ENCODE measurements around the gene PLXNA4. TPM values are rescaled to one million over a fixed set of nuclear protein-coding genes. Genes with fewer than 3 reads are reported as not detected.

Gene PLXNA4
- total and polyA plus RNA-seq, 9 of the 15 experiments (the other 6 are each of a cell fraction or from before 2014, with no cell fraction given) = under 0.01 to 0.09 TPM; not detected in 7

DNA sequence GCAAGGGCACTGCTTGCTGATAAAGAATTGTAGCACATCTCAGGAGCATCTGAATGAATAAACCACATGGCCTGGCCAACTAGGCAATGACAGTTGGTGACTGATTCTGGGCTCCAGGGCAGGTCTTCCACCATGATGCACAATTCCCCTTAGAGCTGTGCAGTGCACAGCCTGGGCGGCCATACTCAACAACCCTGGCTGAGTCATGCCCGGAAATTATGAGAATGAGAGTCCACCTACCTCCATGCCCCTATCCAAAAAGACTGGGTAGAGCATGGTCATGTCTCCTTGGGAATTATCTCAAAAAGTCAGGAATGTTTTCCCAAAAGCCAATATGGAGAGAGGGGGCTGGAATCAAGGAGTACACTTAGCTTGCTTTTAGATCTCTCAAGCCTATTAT is 425.6 kb downstream of the PLXNA4 start (continued):
- TF ChIP-seq ZNF695 (CRISPR knock-in tag; IDR thresholded peaks at IDR 0.05) = no peak

DNA sequence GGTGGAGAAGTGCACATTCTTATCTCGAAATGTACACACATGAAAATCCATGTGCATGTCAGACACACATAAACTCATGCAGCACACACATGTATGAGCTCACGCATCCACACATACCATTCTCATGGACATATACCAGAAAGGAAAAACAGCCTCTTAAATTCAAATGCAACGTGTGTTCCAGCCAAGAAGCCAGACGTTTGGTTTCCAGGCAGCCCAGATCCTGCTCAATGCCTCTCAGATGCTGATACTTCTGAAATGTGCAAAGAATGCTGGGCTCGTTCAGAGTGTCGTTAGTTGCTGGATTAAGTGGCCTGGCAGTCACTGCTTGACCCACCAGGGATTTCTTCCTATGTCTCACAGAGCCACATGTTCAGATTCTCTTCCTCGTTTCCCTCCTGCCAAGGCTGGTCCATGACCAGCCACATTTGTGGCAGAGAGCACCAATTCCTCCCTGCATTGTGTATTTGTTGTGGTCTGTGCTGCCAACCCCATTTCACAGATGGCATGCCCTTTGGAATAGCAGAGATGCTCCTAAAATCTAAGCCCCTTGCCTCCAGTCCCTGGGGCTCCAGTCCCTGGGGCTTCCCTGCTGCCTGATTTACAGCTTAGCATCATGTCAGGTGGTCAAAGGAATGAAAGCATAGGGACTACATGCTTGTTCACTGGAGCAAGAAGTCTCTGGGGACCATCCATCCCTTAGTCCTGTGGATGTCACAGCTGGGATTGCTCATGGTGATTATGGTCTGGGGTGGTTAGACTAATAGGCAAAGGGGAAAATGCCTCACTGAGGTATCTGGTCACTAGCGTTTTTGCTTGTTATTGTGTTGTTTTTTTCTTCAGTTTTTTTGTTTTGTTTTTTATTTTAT is 426.6 kb downstream of the PLXNA4 start:
- Histone ChIP-seq H3K36me3 (ENCODE audit: control insufficient read depth, insufficient read depth, low read length) (no peaks in the 10 kb centered on the region), H3K4me1 (replicated peaks in 1 of 2; ENCODE audit: control insufficient read depth in 2 of 2, insufficient read depth in 2 of 2, low read length in 2 of 2) (no peaks in the 10 kb centered on the region), H3K27me3 (ENCODE audit: control insufficient read depth in 2 of 2, insufficient read depth in 2 of 2, low read length in 2 of 2) (peaks cover 14 to 37% of the 10 kb centered on the region in 2 experiments; a peak in 3 of 5 replicates), H3K9ac (ENCODE audit: insufficient read depth in 1 of 2, low read depth in 2 of 2, low read length in 2 of 2) (no peak overlapping the region), H3K27ac (ENCODE audit: extremely low read depth, low read depth, low read length) (no peak overlapping the region), H3K9me1 (ENCODE audit: control insufficient read depth, insufficient read depth, low read length) (no peaks in the 10 kb centered on the region), H2AFZ (ENCODE audit: low read depth, low read length) (no peak overlapping the region), H3K4me2 (ENCODE audit: insufficient read depth, low read length) (no peak overlapping the region), H3K9me3 (replicated peaks; ENCODE audit: control insufficient read depth, insufficient read depth, low read depth, low read length) (no peaks in the 10 kb centered on the region), H3K4me3 (no peak overlapping the region), H4K20me1 (replicated peaks; ENCODE audit: control insufficient read depth, insufficient read depth, low read length) (no peaks in the 10 kb centered on the region; the same call in 1 of the 2 replicates), H3K79me2 (ENCODE audit: control insufficient read depth, insufficient read depth, low read length) (no peaks in the 10 kb centered on the region)
- BruUV-seq (replicated peaks) = no TSS peak
- FAIRE-seq (no peak), ATAC-seq (no peak), DNase-seq (ENCODE audit: extremely low read depth in 1 of 4, low spot score in 3 of 4) (no peak)
- WGBS (ENCODE audit: insufficient coverage, low coverage, missing lambda C conversion rate) = 1% methylated on average over 8 of the region's 8 CpGs
- CTCF ChIA-PET (ENCODE audit: low intra/inter-chr PET ratio) = no interaction called here
- POLR2A ChIA-PET = interaction anchor here (1.1 kb wide), 1 partner anchor 11 kb away, joined by 7 read pairs; no protein-coding TSS in a partner anchor
- in situ Hi-C loops (cut with MboI) (no loop called here), intact Hi-C loops (cut with micrococcal nuclease) (loop anchor here (10.0 kb wide), 1 partner anchor 205 kb away; no protein-coding TSS in a partner anchor)
- no peak for TF ChIP-seq CBX5 (IDR thresholded peaks at IDR 0.05; ENCODE audit: borderline replicate concordance, low read depth)
- no peak for TF ChIP-seq RBM34 (IDR thresholded peaks at IDR 0.05; ENCODE audit: borderline replicate concordance, insufficient read depth, low read length)
- TF ChIP-seq BCOR (IDR thresholded peaks at IDR 0.05) = no peak
- TF ChIP-seq TEAD2 (tag; IDR thresholded peaks at IDR 0.05) = no peak
- TF ChIP-seq, protein P1, sequence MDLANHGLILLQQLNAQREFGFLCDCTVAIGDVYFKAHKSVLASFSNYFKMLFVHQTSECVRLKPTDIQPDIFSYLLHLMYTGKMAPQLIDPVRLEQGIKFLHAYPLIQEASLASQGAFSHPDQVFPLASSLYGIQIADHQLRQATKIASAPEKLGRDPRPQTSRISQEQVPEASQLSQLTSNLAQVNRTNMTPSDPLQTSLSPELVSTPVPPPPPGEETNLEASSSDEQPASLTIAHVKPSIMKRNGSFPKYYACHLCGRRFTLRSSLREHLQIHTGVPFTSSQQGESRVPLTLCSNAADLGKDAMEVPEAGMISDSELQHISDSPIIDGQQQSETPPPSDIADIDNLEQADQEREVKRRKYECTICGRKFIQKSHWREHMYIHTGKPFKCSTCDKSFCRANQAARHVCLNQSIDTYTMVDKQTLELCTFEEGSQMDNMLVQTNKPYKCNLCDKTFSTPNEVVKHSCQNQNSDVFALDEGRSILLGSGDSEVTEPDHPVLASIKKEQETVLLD (IDR thresholded peaks at IDR 0.05) = no peak
- TF ChIP-seq, protein P2, sequence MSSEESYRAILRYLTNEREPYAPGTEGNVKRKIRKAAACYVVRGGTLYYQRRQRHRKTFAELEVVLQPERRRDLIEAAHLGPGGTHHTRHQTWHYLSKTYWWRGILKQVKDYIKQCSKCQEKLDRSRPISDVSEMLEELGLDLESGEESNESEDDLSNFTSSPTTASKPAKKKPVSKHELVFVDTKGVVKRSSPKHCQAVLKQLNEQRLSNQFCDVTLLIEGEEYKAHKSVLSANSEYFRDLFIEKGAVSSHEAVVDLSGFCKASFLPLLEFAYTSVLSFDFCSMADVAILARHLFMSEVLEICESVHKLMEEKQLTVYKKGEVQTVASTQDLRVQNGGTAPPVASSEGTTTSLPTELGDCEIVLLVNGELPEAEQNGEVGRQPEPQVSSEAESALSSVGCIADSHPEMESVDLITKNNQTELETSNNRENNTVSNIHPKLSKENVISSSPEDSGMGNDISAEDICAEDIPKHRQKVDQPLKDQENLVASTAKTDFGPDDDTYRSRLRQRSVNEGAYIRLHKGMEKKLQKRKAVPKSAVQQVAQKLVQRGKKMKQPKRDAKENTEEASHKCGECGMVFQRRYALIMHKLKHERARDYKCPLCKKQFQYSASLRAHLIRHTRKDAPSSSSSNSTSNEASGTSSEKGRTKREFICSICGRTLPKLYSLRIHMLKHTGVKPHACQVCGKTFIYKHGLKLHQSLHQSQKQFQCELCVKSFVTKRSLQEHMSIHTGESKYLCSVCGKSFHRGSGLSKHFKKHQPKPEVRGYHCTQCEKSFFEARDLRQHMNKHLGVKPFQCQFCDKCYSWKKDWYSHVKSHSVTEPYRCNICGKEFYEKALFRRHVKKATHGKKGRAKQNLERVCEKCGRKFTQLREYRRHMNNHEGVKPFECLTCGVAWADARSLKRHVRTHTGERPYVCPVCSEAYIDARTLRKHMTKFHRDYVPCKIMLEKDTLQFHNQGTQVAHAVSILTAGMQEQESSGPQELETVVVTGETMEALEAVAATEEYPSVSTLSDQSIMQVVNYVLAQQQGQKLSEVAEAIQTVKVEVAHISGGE (CRISPR knock-in tag; IDR thresholded peaks at IDR 0.05) = no peak
- TF ChIP-seq, protein P3, sequence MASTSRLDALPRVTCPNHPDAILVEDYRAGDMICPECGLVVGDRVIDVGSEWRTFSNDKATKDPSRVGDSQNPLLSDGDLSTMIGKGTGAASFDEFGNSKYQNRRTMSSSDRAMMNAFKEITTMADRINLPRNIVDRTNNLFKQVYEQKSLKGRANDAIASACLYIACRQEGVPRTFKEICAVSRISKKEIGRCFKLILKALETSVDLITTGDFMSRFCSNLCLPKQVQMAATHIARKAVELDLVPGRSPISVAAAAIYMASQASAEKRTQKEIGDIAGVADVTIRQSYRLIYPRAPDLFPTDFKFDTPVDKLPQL (IDR thresholded peaks at IDR 0.05; ENCODE audit: extremely low read depth, insufficient read length) = no peak
- TF ChIP-seq, protein P4, sequence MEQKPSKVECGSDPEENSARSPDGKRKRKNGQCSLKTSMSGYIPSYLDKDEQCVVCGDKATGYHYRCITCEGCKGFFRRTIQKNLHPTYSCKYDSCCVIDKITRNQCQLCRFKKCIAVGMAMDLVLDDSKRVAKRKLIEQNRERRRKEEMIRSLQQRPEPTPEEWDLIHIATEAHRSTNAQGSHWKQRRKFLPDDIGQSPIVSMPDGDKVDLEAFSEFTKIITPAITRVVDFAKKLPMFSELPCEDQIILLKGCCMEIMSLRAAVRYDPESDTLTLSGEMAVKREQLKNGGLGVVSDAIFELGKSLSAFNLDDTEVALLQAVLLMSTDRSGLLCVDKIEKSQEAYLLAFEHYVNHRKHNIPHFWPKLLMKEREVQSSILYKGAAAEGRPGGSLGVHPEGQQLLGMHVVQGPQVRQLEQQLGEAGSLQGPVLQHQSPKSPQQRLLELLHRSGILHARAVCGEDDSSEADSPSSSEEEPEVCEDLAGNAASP (IDR thresholded peaks at IDR 0.05) = no peak
- TF ChIP-seq DDX20 (tag; IDR thresholded peaks at IDR 0.05; ENCODE audit: low read depth) = no peak
- TF ChIP-seq ADNP (tag; IDR thresholded peaks at IDR 0.05) = no peak
- no peak for TF ChIP-seq C11orf30 (IDR thresholded peaks at IDR 0.05; ENCODE audit: low read depth)
